Measurements from ENCODE around the gene TEX53. TPM values are rescaled to one million over a fixed set of nuclear protein-coding genes. Genes with fewer than 3 reads are reported as not detected.

TEX53 gene
- total RNA-seq (2022) (not detected in 2 replicates), Bru-seq, nascent RNA (not detected), BruChase-seq, experiment 1, labeled RNA remaining after a 6-hour chase (not detected), BruChase-seq, experiment 2, labeled RNA remaining after a 2-hour chase (not detected)
- long read RNA-seq = 0 reads

DNA sequence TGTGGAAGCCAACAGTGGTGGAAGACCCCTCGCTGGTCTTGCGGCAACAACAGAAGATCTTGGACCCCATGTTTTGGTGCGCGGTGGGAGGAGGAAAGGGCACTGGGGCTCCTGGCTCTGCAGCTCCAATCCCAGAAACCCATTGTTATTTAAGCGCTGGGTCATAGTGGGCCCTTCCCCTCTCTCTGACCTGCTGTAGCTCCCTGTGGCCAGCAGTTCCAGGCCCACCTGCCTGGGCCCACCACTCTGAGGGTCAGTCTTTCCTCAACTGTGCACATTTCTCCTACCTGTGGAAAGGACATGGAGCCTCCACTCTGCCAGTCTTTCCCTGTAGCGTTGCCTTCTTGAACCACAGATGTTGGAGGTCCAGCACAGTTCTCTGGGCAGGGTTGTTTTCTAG, at the start of gene TEX53:
TSS of gene TEX53 (minus strand) at position 101 of the 400 bp plus-strand sequence. CDS start at position 70, 31 bp downstream.
- Mint-ChIP-seq H3K9me3 (ENCODE audit: low read depth, unreplicated experiment) (no peaks in the 10 kb centered on the region), H3K4me1 (ENCODE audit: low read depth, unreplicated experiment) (no peaks in the 10 kb centered on the region), H3K4me3 (ENCODE audit: low read depth, unreplicated experiment) (no peak within 1 kb of the TSS), H3K36me3 (ENCODE audit: insufficient read depth, unreplicated experiment) (no peaks in the 10 kb centered on the region), H3K27me3 (ENCODE audit: unreplicated experiment) (peaks cover 15% of the 10 kb centered on the region), H3K27ac (ENCODE audit: unreplicated experiment) (no peak within 1 kb of the TSS)
- no peak for DNase-seq
- TF ChIP-seq, protein P1, sequence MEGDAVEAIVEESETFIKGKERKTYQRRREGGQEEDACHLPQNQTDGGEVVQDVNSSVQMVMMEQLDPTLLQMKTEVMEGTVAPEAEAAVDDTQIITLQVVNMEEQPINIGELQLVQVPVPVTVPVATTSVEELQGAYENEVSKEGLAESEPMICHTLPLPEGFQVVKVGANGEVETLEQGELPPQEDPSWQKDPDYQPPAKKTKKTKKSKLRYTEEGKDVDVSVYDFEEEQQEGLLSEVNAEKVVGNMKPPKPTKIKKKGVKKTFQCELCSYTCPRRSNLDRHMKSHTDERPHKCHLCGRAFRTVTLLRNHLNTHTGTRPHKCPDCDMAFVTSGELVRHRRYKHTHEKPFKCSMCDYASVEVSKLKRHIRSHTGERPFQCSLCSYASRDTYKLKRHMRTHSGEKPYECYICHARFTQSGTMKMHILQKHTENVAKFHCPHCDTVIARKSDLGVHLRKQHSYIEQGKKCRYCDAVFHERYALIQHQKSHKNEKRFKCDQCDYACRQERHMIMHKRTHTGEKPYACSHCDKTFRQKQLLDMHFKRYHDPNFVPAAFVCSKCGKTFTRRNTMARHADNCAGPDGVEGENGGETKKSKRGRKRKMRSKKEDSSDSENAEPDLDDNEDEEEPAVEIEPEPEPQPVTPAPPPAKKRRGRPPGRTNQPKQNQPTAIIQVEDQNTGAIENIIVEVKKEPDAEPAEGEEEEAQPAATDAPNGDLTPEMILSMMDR (IDR thresholded peaks at IDR 0.05; ENCODE audit: unreplicated experiment) = no peak
- BruUV-seq (replicated peaks) = no TSS peak
- CTCF ChIA-PET = no interaction called here
- intact Hi-C loops (cut with micrococcal nuclease; ENCODE audit: unreplicated experiment) = no loop called here

DNA sequence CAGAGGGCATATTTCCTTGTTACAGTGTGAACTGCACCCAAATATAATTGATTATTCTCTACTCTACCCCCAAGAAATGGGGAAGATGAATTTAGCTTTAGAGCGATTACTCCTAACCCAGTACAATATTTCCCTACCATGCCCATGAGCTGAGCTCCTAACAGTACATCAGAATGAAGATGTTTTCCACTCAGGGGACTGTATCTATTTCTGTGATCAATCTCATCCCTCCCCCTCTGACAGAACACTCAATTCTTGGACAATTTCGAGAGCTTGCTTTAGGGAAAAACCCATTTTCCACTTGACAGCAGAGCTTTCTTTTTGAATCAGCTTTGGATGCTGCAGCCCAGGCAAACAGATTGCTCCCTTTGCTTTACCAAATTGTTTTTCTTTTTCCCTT, 49.1 kb upstream of the TEX53 start:
- H3K36me3 Mint-ChIP-seq (ENCODE audit: insufficient read depth, unreplicated experiment) = no peaks in the 10 kb centered on the region
- intact Hi-C loops (cut with micrococcal nuclease; ENCODE audit: unreplicated experiment) = no loop called here
- H3K27ac Mint-ChIP-seq (ENCODE audit: unreplicated experiment) = no peak overlapping the region
- no peak for DNase-seq
- peaks cover 33% of the 10 kb centered on the region for H3K27me3 Mint-ChIP-seq (ENCODE audit: unreplicated experiment)
- TF ChIP-seq, protein P1 (IDR thresholded peaks at IDR 0.05; ENCODE audit: unreplicated experiment) = no peak
- CTCF ChIA-PET = no interaction called here
- no peaks in the 10 kb centered on the region for H3K9me3 Mint-ChIP-seq (ENCODE audit: low read depth, unreplicated experiment)
- BruUV-seq (replicated peaks) = no TSS peak
- no peaks in the 10 kb centered on the region for H3K4me1 Mint-ChIP-seq (ENCODE audit: low read depth, unreplicated experiment)
- no peak overlapping the region for H3K4me3 Mint-ChIP-seq (ENCODE audit: low read depth, unreplicated experiment)

DNA sequence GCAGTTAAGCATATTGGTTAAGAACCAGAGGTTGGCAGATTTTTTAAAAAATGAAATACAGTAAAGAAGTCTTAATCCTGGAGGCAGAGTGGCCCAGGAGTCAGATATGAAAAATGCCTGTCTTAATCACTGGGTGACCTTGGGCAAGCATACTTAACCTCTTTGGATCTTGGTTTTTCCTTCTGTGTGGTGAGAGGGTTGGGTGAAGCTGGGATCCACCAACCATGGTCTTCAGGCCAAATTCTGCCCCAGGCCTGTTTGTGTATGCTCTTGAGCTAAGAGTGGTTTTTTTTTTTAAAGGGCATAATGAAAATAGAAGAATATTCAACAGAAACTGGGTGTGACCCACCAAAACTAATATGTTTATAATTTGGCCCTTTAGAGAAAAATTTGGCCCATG, 44.4 kb upstream of the TEX53 start:
- CTCF ChIA-PET = no interaction called here
- H3K27me3 Mint-ChIP-seq (ENCODE audit: unreplicated experiment) = peaks cover 6% of the 10 kb centered on the region
- H3K9me3 Mint-ChIP-seq (ENCODE audit: low read depth, unreplicated experiment) = no peaks in the 10 kb centered on the region
- TF ChIP-seq, protein P1 (IDR thresholded peaks at IDR 0.05; ENCODE audit: unreplicated experiment) = no peak
- BruUV-seq (replicated peaks) = no TSS peak
- H3K36me3 Mint-ChIP-seq (ENCODE audit: insufficient read depth, unreplicated experiment) = no peaks in the 10 kb centered on the region
- no peak overlapping the region for H3K4me3 Mint-ChIP-seq (ENCODE audit: low read depth, unreplicated experiment)
- no peak overlapping the region for H3K27ac Mint-ChIP-seq (ENCODE audit: unreplicated experiment)
- no peak for DNase-seq
- no peaks in the 10 kb centered on the region for H3K4me1 Mint-ChIP-seq (ENCODE audit: low read depth, unreplicated experiment)
- intact Hi-C loops (cut with micrococcal nuclease; ENCODE audit: unreplicated experiment) = no loop called here

DNA sequence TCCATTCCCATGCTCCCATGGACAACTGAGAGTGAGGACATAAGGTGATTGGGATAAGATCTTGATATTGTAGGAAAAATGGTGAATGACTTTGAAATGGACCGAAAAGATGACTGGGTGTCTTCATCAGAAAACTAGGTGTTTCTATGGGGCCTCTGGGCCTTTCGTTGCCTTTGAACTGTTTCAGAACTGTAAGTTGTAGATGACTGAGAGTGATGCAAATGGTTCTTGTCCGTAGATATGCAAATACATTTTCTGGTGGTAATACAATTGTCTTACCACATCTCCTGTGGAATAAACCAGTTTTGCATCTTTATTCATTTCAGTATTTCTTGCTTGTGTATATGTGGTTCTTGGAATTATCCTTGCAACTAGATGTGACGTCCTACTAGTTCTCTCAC, 40.3 kb upstream of the TEX53 start:
- H3K4me1 Mint-ChIP-seq (ENCODE audit: low read depth, unreplicated experiment) = peaks cover 9% of the 10 kb centered on the region
- no peak overlapping the region for H3K27ac Mint-ChIP-seq (ENCODE audit: unreplicated experiment)
- H3K36me3 Mint-ChIP-seq (ENCODE audit: insufficient read depth, unreplicated experiment) = no peaks in the 10 kb centered on the region
- CTCF ChIA-PET = interaction anchor here (1.1 to 1.8 kb wide), 2 partner anchors 10 to 17 kb away, joined by 3 read pairs; no protein-coding TSS in a partner anchor
- no peak overlapping the region for H3K4me3 Mint-ChIP-seq (ENCODE audit: low read depth, unreplicated experiment)
- no peaks in the 10 kb centered on the region for H3K9me3 Mint-ChIP-seq (ENCODE audit: low read depth, unreplicated experiment)
- DNase-seq = no peak
- no TSS peak for BruUV-seq (replicated peaks)
- TF ChIP-seq, protein P1 (IDR thresholded peaks at IDR 0.05; ENCODE audit: unreplicated experiment) = no peak
- intact Hi-C loops (cut with micrococcal nuclease; ENCODE audit: unreplicated experiment) = no loop called here
- H3K27me3 Mint-ChIP-seq (ENCODE audit: unreplicated experiment) = no peaks in the 10 kb centered on the region
